ENCODE measurements around the gene SLC28A1.

DNA sequence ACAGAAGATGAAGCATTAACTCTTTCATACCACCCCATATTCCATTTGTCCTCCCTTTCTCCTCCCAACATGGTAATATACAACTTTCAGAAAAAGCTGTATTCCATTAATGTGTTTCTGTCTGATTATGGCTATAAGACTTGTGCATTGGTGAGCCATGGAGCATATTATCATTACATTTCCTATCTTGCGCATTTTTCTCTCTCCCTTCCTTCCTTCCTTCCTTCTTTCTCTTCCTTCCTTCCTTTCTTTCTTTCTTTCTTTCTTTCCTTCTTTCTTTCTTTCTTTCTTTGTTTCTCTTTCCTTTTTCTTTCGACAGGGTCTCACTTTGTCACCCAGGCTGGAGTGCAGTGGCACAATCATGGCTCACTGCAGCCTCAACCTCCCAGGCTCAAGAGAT, 71.7 kb downstream of the SLC28A1 start:
- TF ChIP-seq, protein P1, sequence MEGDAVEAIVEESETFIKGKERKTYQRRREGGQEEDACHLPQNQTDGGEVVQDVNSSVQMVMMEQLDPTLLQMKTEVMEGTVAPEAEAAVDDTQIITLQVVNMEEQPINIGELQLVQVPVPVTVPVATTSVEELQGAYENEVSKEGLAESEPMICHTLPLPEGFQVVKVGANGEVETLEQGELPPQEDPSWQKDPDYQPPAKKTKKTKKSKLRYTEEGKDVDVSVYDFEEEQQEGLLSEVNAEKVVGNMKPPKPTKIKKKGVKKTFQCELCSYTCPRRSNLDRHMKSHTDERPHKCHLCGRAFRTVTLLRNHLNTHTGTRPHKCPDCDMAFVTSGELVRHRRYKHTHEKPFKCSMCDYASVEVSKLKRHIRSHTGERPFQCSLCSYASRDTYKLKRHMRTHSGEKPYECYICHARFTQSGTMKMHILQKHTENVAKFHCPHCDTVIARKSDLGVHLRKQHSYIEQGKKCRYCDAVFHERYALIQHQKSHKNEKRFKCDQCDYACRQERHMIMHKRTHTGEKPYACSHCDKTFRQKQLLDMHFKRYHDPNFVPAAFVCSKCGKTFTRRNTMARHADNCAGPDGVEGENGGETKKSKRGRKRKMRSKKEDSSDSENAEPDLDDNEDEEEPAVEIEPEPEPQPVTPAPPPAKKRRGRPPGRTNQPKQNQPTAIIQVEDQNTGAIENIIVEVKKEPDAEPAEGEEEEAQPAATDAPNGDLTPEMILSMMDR (IDR thresholded peaks at IDR 0.05; ENCODE audit: insufficient read depth, low read length, poor library complexity, severe bottlenecking) = no peak
- no peak for TF ChIP-seq EZH2phosphoT487 (conservative IDR thresholded peaks at IDR 0.05; ENCODE audit: low read length)

All from SU-DHL-6 (cell line).